HG02763 (cell line): ENCODE measurements around the gene B3GNT7.
"Not testable (repeated sequence)": the region's sequence is repeated elsewhere in the genome, so short reads cannot be mapped to it uniquely, and the experiment has no call there.

ENCODE experiments used
- ATAC-seq: cut with Tn5 transposase; IDR thresholded peaks from one replicate; pipeline ENCODE4 v1.9.1; 2021; ENCODE audit warnings: mild to moderate bottlenecking, moderate library complexity; ENCODE audit not compliant: unreplicated experiment

B3GNT7 gene

GRCh38 chr2:231423176-231423575, 27.7 kb downstream of the B3GNT7 start:
- ATAC-seq, result no peak

DNA sequence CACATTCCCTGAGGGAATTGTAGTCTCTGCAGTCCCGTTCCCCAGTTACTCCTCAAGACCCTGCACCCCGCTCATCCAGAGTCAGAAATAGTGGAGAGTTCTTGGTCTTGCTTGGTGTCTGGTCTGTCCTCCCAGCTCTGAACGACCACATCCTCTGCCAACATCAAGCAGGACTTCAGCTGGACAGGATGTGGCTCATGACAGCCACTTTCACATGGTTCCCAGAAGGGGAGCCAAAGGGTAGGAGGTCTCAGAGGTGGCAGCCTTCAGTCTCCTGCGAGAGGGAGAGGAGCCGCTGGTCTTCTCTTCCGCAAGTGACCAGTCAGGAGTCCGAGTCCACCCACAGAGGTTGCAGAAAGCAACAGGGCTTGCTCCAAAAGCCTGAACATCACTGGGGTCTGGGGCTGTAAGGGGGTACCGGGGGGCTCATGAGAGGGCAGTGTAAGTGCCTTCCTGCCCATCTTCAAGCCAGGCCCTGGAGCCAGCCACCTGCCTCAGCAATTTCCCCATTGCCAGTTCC, 29.8 kb downstream of the B3GNT7 start:
- no peak for ATAC-seq

GRCh38 chr2:231425811-231426703, 30.5 kb downstream of the B3GNT7 start:
- ATAC-seq, result no peak

DNA sequence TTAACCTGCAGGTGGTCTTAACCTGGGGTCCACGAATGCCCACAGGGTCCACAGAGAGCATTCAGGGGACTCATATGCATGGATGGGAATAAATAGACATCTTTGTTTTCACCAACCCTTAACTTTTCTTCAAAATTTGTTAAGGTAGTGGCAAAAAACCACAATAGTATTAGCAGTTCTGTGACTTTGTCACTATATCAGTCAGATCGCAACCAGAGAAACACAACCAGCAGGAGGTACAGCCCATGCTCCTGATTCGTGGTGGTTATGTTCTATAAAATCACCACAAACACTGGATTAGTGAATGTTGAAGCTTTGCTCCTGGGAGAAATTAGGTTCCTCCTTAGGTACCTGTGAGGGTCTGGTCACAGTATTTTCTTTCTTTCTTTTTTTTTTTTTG, 31.6 kb downstream of the B3GNT7 start:
- no peak for ATAC-seq

GRCh38 chr2:231429152-231429551, 33.6 kb downstream of the B3GNT7 start:
- no peak for ATAC-seq

- no peak for ATAC-seq
Observed at GRCh38 chr2:231429901-231430300, 34.4 kb downstream of the B3GNT7 start.

DNA sequence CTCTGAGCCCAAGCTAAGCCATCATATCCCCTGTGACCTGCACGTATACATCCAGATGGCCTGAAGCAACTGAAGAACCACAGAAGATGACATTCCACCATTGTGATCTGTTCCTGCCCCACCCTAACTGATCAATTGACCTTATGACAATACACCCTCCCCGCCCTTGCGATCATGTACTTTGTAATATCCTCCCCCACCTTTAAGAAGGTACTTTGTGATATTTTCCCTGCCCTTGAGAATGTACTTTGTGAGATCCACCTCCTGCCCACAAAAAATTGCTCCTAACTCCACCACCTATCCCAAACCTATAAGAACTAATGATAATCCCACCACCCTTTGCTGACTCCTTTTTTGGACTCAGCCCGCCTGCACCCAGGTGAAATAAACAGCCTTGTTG, 34.9 kb downstream of the B3GNT7 start:
- ATAC-seq, result not testable (repeated sequence)

DNA sequence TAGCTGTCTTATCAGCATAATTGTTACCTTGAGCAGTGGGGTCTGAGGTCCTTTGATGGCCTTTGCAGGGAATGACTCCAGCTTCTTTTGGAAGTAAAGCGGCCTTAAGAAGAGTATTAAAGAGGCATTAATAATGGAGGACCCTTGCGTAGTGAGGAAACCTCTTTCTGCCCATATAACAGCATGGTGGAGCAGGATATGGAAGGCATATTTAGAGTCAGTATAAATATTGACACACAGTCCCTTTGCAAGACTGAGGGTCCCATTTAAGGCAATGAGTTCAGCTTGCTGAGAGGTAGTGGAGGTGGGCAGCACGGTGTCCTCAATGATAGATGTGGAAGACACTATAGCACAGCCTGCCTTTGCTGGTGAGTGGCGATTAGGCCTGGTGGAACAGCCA, 36.1 kb downstream of the B3GNT7 start:
- no peak for ATAC-seq

- ATAC-seq, result no peak
Observed at GRCh38 chr2:231433990-231434389, 38.5 kb downstream of the B3GNT7 start.

GRCh38 chr2:231436957-231437356, 41.4 kb downstream of the B3GNT7 start:
- ATAC-seq, result no peak

- ATAC-seq, result no peak
Observed at GRCh38 chr2:231449503-231450054, 54.1 kb downstream of the B3GNT7 start.

DNA sequence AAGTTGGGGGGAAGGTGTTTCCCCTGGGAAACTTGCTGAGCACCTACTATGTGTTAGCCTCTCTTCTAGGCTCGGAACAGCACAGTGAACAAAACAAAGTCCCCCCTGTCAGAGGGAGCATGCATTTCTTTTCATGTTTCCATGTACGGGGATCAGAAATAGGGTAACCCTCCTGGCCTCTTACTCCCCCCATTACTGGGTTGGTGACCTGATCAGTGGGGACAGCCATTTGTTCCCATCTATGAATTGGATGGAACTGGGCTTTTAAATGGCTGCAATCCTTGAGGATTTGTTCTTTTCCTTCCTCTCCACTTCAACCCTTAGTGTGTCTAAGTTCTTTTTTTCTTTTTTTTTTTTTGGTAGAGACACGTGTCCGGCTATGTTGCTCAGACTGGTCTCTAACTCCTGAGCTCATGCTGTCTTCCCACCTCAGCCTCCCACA, 55.1 kb downstream of the B3GNT7 start:
- no peak for ATAC-seq
